Measurements from ENCODE around the gene PTGES3.

GRCh38 chr12:56670836-56671235, 17.2 kb downstream of the PTGES3 start:
- no peak for TF ChIP-seq CTCF (IDR thresholded peaks at IDR 0.05)
- TF ChIP-seq EP300 (IDR thresholded peaks at IDR 0.05): no peak
- TF ChIP-seq POLR2A (IDR thresholded peaks at IDR 0.05): no peak
